Lower lobe of right lung (tissue), 2 donors: ENCODE results near the gene NOG. TPM values are rescaled to one million over a fixed set of nuclear protein-coding genes. Genes with fewer than 3 reads are reported as not detected.

Experiments used
- ATAC-seq, 2 donors: fragments of 200-7000 bp; cut with Tn5 transposase; one replicate each; pipeline ENCODE4 v1.9.1; 2020 to 2022; ENCODE audit warnings: mild to moderate bottlenecking in 2 of 2, moderate library complexity in 2 of 2
- DNase-seq: peaks from one replicate; pipeline ENCODE4 v3.0.0-alpha.2; 2020
- H3K27ac ChIP-seq: fragments of 200-600 bp; one replicate; pipeline ENCODE4 v1.8.0; 2022
- H3K27me3 ChIP-seq: fragments of 200-600 bp; one replicate; pipeline ENCODE4 v1.8.0; 2022; ENCODE audit warnings: low read depth
- H3K36me3 ChIP-seq: fragments of 200-600 bp; one replicate; pipeline ENCODE4 v1.8.0; 2022; ENCODE audit warnings: mild to moderate bottlenecking
- H3K4me1 ChIP-seq: fragments of 200-600 bp; one replicate; pipeline ENCODE4 v1.8.0; 2022
- H3K4me3 ChIP-seq: fragments of 200-600 bp; one replicate; pipeline ENCODE4 v1.8.0; 2022; ENCODE audit warnings: mild to moderate bottlenecking
- H3K9me3 ChIP-seq: fragments of 200-600 bp; one replicate; pipeline ENCODE4 v1.8.0; 2022
- intact Hi-C: fragments of 100-400 bp; cut with DNase I; formaldehyde crosslinking; loops from one replicate; pipeline ENCODE4 v1.11.0; 2022
- total RNA-seq: library from RNA; stranded (reverse); fragmentation: NEBNext Ultra II Directional; extraction: Animal tissue kit (Norgen Biotek cat#: 25700); gene quantifications from one replicate; pipeline ENCODE4 v1.2.1, GENCODE V29; 2021
- TF ChIP-seq, protein P1 (sequence below): fragments of 200-600 bp; IDR thresholded peaks from one replicate; pipeline ENCODE4 v1.8.0; 2022; ENCODE audit warnings: antibody characterized with exemption, mild to moderate bottlenecking
- donor health status: DM: no; HTN: yes; CAD: no; lungs with severe emphysema.

The NOG gene
- total RNA-seq, 1 donor from 2014 or later = 2.2 TPM

DNA sequence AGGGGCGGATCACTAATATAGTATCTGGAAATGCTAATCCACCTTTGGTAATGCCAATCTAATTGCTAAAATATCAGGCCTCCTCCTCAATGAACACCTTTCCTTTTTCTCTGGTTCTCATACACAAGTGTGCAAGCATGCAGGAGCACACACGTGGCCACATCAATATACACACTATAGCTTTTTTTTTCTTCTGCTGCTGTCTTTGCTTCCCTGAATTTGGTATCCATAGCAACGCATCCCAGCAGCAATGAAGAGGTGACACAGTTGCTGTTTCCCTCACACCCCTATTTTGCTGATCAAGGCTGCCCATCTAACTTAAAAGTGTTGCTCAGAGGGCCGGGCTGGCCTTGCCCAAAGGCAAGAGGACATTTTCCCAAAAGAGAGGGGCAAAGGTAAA lies 15.4 kb downstream of the NOG start:
- H3K36me3 ChIP-seq = no peaks in the 10 kb centered on the region
- H3K9me3 ChIP-seq = no peaks in the 10 kb centered on the region
- H3K27ac ChIP-seq = no peak overlapping the region
- ATAC-seq (no peak), DNase-seq (no peak)
- H3K4me3 ChIP-seq = no peak overlapping the region
- TF ChIP-seq, protein P1, sequence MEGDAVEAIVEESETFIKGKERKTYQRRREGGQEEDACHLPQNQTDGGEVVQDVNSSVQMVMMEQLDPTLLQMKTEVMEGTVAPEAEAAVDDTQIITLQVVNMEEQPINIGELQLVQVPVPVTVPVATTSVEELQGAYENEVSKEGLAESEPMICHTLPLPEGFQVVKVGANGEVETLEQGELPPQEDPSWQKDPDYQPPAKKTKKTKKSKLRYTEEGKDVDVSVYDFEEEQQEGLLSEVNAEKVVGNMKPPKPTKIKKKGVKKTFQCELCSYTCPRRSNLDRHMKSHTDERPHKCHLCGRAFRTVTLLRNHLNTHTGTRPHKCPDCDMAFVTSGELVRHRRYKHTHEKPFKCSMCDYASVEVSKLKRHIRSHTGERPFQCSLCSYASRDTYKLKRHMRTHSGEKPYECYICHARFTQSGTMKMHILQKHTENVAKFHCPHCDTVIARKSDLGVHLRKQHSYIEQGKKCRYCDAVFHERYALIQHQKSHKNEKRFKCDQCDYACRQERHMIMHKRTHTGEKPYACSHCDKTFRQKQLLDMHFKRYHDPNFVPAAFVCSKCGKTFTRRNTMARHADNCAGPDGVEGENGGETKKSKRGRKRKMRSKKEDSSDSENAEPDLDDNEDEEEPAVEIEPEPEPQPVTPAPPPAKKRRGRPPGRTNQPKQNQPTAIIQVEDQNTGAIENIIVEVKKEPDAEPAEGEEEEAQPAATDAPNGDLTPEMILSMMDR = no peak
- H3K4me1 ChIP-seq = no peaks in the 10 kb centered on the region
- no peaks in the 10 kb centered on the region for H3K27me3 ChIP-seq
- intact Hi-C loops = no loop called here

DNA sequence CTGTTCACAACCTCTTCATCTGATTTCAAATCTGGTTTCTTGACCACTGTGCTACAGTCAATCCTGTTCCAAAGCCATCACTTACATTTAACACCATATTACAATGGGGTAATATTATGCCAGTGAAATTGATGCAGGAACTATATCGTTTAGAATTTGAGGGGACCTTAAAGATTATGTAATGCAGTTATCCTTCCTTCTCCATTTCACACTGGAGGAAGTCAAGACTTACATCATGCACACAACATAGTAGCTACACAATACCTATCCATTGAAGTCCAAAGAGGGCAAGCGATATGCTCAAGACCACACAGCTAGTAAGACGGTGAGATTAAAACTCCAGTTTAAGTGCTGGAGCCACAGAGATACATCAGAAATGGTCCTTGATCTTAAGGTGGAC lies 16.8 kb downstream of the NOG start:
- no peak overlapping the region for H3K27ac ChIP-seq
- H3K9me3 ChIP-seq = no peaks in the 10 kb centered on the region
- H3K27me3 ChIP-seq = no peaks in the 10 kb centered on the region
- intact Hi-C loops = no loop called here
- no peaks in the 10 kb centered on the region for H3K36me3 ChIP-seq
- no peak for ATAC-seq
- TF ChIP-seq, protein P1 = no peak
- DNase-seq = no peak
- H3K4me1 ChIP-seq = no peaks in the 10 kb centered on the region
- no peak overlapping the region for H3K4me3 ChIP-seq

DNA sequence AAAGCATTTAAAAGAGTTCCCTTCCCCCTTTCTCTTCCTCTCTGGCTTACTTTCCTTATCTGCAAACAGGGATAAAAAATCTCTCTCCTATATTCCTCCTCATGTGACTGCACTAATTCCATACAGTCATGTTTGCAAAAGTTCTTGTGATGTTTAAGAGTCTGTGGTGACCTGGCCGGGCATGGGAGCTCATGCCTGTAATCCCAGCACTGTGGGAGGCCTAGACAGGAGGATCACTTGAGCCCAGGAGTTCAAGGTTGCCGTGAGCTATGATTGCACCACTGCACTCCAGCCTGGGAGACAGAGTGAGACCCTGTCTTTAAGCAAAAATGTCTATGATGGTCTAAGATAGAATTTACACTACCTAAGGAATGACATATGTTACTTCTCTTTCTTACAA lies 19.6 kb downstream of the NOG start:
- intact Hi-C loops = no loop called here

DNA sequence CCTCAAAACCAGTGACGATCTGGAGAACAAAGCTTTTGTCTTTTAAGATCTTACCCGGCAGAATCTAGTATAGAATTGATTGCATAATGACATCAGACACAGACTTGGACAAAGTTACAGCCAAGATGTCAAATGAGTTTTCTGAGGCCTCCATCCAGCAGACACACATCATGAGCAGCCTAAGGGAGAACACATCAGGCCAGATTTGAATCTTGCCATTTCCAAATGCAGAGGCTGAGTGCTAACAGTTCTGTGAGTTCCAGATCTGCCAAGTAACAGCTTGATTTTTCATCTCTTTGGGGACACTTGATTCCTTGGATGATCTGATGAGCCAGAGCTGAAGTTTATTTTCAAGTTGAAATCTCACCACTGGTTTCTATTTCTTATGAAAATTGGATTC lies 21.0 kb downstream of the NOG start:
- H3K4me3 ChIP-seq = no peak overlapping the region
- no peaks in the 10 kb centered on the region for H3K36me3 ChIP-seq
- intact Hi-C loops = no loop called here
- no peaks in the 10 kb centered on the region for H3K4me1 ChIP-seq
- no peaks in the 10 kb centered on the region for H3K27me3 ChIP-seq
- TF ChIP-seq, protein P1 = no peak
- no peaks in the 10 kb centered on the region for H3K9me3 ChIP-seq
- no peak overlapping the region for H3K27ac ChIP-seq
- ATAC-seq (no peak), DNase-seq (no peak)

More for the DNA sequence above, 19.6 kb downstream of the NOG start:
- DNase-seq (no peak), ATAC-seq (no peak)
- Histone ChIP-seq H3K27me3 (no peaks in the 10 kb centered on the region), H3K27ac (no peak overlapping the region), H3K36me3 (no peaks in the 10 kb centered on the region), H3K4me3 (no peak overlapping the region), H3K4me1 (no peaks in the 10 kb centered on the region), H3K9me3 (no peaks in the 10 kb centered on the region)
- TF ChIP-seq, protein P1 = no peak

DNA sequence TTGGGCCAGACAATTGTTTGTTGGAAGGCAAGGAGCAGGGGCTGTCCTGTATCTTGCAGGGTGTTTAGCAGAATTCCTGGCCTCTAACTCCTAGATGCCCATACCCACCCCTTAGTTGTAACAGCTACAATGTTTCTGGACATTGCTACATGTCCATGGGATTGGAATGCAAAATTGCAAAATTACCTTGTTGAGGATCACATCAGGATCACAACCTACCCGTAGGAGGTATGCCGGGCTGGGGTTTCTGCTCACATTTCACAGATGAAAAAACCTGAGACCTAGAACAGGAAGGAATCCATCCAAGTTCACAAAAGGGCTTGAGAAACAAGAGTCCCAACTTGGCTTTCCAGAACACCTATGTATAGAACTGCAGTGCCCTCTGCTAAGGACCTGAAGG lies 22.7 kb downstream of the NOG start:
- ATAC-seq = no peak
- H3K4me3 ChIP-seq = no peak overlapping the region
- TF ChIP-seq, protein P1 = no peak

DNA sequence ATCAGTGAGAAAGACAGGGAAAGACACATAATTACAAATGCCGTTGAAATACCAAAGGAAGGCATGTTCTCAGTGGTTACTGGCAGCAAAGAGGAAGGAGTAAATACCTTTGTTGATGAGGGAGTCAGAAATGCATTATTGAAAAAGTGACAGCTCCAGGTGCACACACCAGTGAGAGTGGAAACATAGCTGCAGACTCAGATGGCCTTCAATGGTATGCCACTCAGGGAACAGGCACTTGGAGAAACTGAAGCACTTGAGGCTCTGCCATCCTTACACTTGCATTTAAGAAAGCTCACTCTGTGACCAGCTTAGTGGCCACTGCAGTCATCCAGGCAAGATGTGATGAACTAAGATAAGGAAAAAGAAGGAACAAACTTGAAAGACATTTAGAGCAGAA lies 29.9 kb downstream of the NOG start:
- Histone ChIP-seq H3K4me3 (no peak overlapping the region), H3K9me3 (no peaks in the 10 kb centered on the region), H3K36me3 (no peaks in the 10 kb centered on the region), H3K27me3 (peaks cover 4% of the 10 kb centered on the region), H3K27ac (no peak overlapping the region), H3K4me1 (peaks cover 13% of the 10 kb centered on the region)
- TF ChIP-seq, protein P1 = no peak
- ATAC-seq (no peak), DNase-seq (no peak)
- intact Hi-C loops = no loop called here

More for the DNA sequence above, 22.7 kb downstream of the NOG start:
- no peaks in the 10 kb centered on the region for H3K9me3 ChIP-seq
- intact Hi-C loops = no loop called here
- DNase-seq = no peak
- no peaks in the 10 kb centered on the region for H3K27me3 ChIP-seq
- H3K27ac ChIP-seq = no peak overlapping the region
- no peaks in the 10 kb centered on the region for H3K36me3 ChIP-seq
- H3K4me1 ChIP-seq = no peaks in the 10 kb centered on the region
